Lower leg skin (tissue), 4 donors: ENCODE measurements around the gene NPLOC4. TPM values are rescaled to one million over a fixed set of nuclear protein-coding genes. Genes with fewer than 3 reads are reported as not detected.

Experiments used
- DNase-seq, 2 donors: peaks; one replicate each; pipeline ENCODE4 v3.0.0-alpha.2; 2019; ENCODE audit warnings: low spot score in 2 of 2
- H3K4me3 ChIP-seq: fragments of 200-600 bp; sonication (generic); 2 replicates; pipeline ENCODE4 v1.5.1; 2017; ENCODE audit warnings: mild to moderate bottlenecking, low read depth; ENCODE audit not compliant: poor library complexity, severe bottlenecking
- CTCF ChIP-seq, 3 donors: fragments of 450-650 bp; IDR thresholded peaks; one replicate each; pipeline ENCODE4 v1.5.1; 2016; ENCODE audit warnings: antibody characterized with exemption in 3 of 3, mild to moderate bottlenecking in 3 of 3, moderate library complexity in 2 of 3
- POLR2A ChIP-seq, 2 donors: fragments of 450-650 bp; IDR thresholded peaks; one replicate each; pipeline ENCODE4 v1.6.1; 2016 to 2017; ENCODE audit warnings: antibody characterized with exemption in 2 of 2, mild to moderate bottlenecking in 1 of 2, moderate library complexity in 1 of 2
- WGBS, 2 donors: methylation state at CpG; one replicate each; pipeline ENCODE4 v1.1.5; 2018; 5-methylcytosine and 5-hydroxymethylcytosine counted together
- intact Hi-C: fragments of 100-400 bp; cut with DNase I; formaldehyde crosslinking; loops from one replicate; pipeline ENCODE4 v1.15.0; 2023; ENCODE audit warnings: low total_unique reads
- total RNA-seq, 4 donors: library from RNA; depleted of rRNA; stranded (reverse); fragments of >200 nt; gene quantifications; one replicate each; pipeline ENCODE4 v1.1.0, GENCODE V29; 2016

Gene NPLOC4
- total RNA-seq, 4 donors from 2014 or later, result 49.3 to 78.7 (median 67.8) TPM

GRCh38 chr17:81544281-81544974 is 92.5 kb downstream of the NPLOC4 start:
- 91 to 92% methylated on average over 8 to 15 of the region's 16 CpGs for WGBS, 2 donors
- TF ChIP-seq POLR2A (IDR thresholded peaks at IDR 0.05) (no peak), CTCF (IDR thresholded peaks at IDR 0.05) (no peak)
- DNase-seq, result no peak
- intact Hi-C loops, result no loop called here
- H3K4me3 ChIP-seq, result no peak overlapping the region

- WGBS, 2 donors, result 94 to 96% methylated on average over 10 to 14 of the region's 15 CpGs
- no peak for DNase-seq
- intact Hi-C loops, result no loop called here
- H3K4me3 ChIP-seq, result no peak overlapping the region
- no peak for TF ChIP-seq CTCF (IDR thresholded peaks at IDR 0.05)
- TF ChIP-seq POLR2A (IDR thresholded peaks at IDR 0.05), result no peak
Measured at GRCh38 chr17:81543756-81544155, 93.2 kb downstream of the NPLOC4 start.

- intact Hi-C loops, result no loop called here
- no peak overlapping the region for H3K4me3 ChIP-seq
- WGBS, 2 donors, result 81 to 90% methylated on average over 14 of the region's 14 CpGs
- no peak for TF ChIP-seq POLR2A (IDR thresholded peaks at IDR 0.05)
- no peak for TF ChIP-seq CTCF (IDR thresholded peaks at IDR 0.05)
- no peak for DNase-seq
Measured at GRCh38 chr17:81543339-81543675, 93.6 kb downstream of the NPLOC4 start.

GRCh38 chr17:81542431-81543338 is 94.2 kb downstream of the NPLOC4 start:
- no peak for TF ChIP-seq CTCF (IDR thresholded peaks at IDR 0.05)
- no peak for TF ChIP-seq POLR2A (IDR thresholded peaks at IDR 0.05)
- intact Hi-C loops, result no loop called here
- 87 to 89% methylated on average over 11 to 14 of the region's 15 CpGs for WGBS, 2 donors
- H3K4me3 ChIP-seq, result no peak overlapping the region
- no peak for DNase-seq

- no peak overlapping the region for H3K4me3 ChIP-seq
- 87 to 95% methylated on average over 5 to 16 of the region's 17 CpGs for WGBS, 2 donors
- intact Hi-C loops, result no loop called here
- TF ChIP-seq CTCF (IDR thresholded peaks at IDR 0.05) (no peak), POLR2A (IDR thresholded peaks at IDR 0.05) (no peak)
- no peak for DNase-seq
Measured at GRCh38 chr17:81541123-81541522, 95.8 kb downstream of the NPLOC4 start.
